GM06990 (cell line): ENCODE data around the gene HMGA1.

Source experiments
- DNase-seq: peaks from one replicate; pipeline ENCODE4 v3.0.0-alpha.2; 2011; ENCODE audit not compliant: insufficient read length; ENCODE audit errors: extremely low read depth
- H3K27me3 ChIP-seq: replicated peaks from 2 replicates; pipeline ENCODE4 v1.6.0; 2011; ENCODE audit warnings: low read length; ENCODE audit not compliant: control insufficient read depth, insufficient read depth
- H3K36me3 ChIP-seq: 2 replicates; pipeline ENCODE4 v1.5.1; 2011; ENCODE audit warnings: low read length; ENCODE audit not compliant: control insufficient read depth, insufficient read depth
- H3K4me3 ChIP-seq: replicated peaks from 2 replicates; pipeline ENCODE4 v1.5.1; 2011; ENCODE audit warnings: low read depth, mild to moderate bottlenecking, control low read depth, low read length
- CTCF ChIP-seq: IDR thresholded peaks from 2 replicates; pipeline ENCODE4 v1.5.1; 2011; ENCODE audit warnings: low read length, control low read depth, mild to moderate bottlenecking, inconsistent platforms; ENCODE audit not compliant: insufficient read depth, poor library complexity, severe bottlenecking

HMGA1 gene

GRCh38 chr6:34226731-34227586 is 9.7 kb upstream of the HMGA1 start:
- no peak overlapping the region for H3K4me3 ChIP-seq
- DNase-seq = no peak
- no peaks in the 10 kb centered on the region for H3K27me3 ChIP-seq
- H3K36me3 ChIP-seq = no peaks in the 10 kb centered on the region
- TF ChIP-seq CTCF = peak; percentile 9

- no peaks in the 10 kb centered on the region for H3K27me3 ChIP-seq
- no peak overlapping the region for H3K4me3 ChIP-seq
- no peak for TF ChIP-seq CTCF
- DNase-seq = no peak
- no peaks in the 10 kb centered on the region for H3K36me3 ChIP-seq
Measured at GRCh38 chr6:34227761-34228421, 8.8 kb upstream of the HMGA1 start.

- no peaks in the 10 kb centered on the region for H3K27me3 ChIP-seq
- no peak overlapping the region for H3K4me3 ChIP-seq
- H3K36me3 ChIP-seq = no peaks in the 10 kb centered on the region
- TF ChIP-seq CTCF = no peak
- DNase-seq = no peak
Measured at GRCh38 chr6:34229877-34230276, 6.8 kb upstream of the HMGA1 start.

- no peak for DNase-seq
- Histone ChIP-seq H3K27me3 (no peaks in the 10 kb centered on the region), H3K36me3 (no peaks in the 10 kb centered on the region), H3K4me3 (no peak overlapping the region)
- TF ChIP-seq CTCF = no peak
Measured at GRCh38 chr6:34230653-34231371, 5.9 kb upstream of the HMGA1 start.

- Histone ChIP-seq H3K36me3 (no peaks in the 10 kb centered on the region), H3K4me3 (no peak overlapping the region), H3K27me3 (no peaks in the 10 kb centered on the region)
- TF ChIP-seq CTCF = no peak
- no peak for DNase-seq
Measured at GRCh38 chr6:34231566-34232336, 4.9 kb upstream of the HMGA1 start.
